Upper lobe of right lung (tissue), 1 donor: Measurements from ENCODE around the gene TMEM181. TPM values are rescaled to one million over a fixed set of nuclear protein-coding genes. Genes with fewer than 3 reads are reported as not detected.

Source experiments
- ATAC-seq: fragments of 200-7000 bp; cut with Tn5 transposase; one replicate; pipeline ENCODE4 v1.9.1; 2020; ENCODE audit warnings: mild to moderate bottlenecking, moderate library complexity
- DNase-seq: peaks from one replicate; pipeline ENCODE4 v3.0.0-alpha.2; 2020
- H3K27ac ChIP-seq: fragments of 200-600 bp; one replicate; pipeline ENCODE4 v1.8.0; 2022
- H3K27me3 ChIP-seq: fragments of 200-600 bp; one replicate; pipeline ENCODE4 v1.8.0; 2022; ENCODE audit warnings: mild to moderate bottlenecking
- H3K36me3 ChIP-seq: fragments of 200-600 bp; one replicate; pipeline ENCODE4 v1.8.0; 2022
- H3K4me1 ChIP-seq: fragments of 200-600 bp; one replicate; pipeline ENCODE4 v1.8.0; 2022
- H3K4me3 ChIP-seq: fragments of 200-600 bp; one replicate; pipeline ENCODE4 v1.8.0; 2022; ENCODE audit warnings: mild to moderate bottlenecking
- H3K9me3 ChIP-seq: fragments of 200-600 bp; one replicate; pipeline ENCODE4 v1.8.0; 2022
- CTCF ChIP-seq: fragments of 200-600 bp; IDR thresholded peaks from one replicate; pipeline ENCODE4 v1.8.0; 2022; ENCODE audit warnings: antibody characterized with exemption
- intact Hi-C: fragments of 100-400 bp; cut with DNase I; formaldehyde crosslinking; loops from one replicate; pipeline ENCODE4 v1.11.0; 2022
- total RNA-seq: library from RNA; stranded (reverse); fragmentation: NEBNext Ultra II Directional; extraction: Animal tissue kit (Norgen Biotek cat#: 25700); gene quantifications from one replicate; pipeline ENCODE4 v1.2.1, GENCODE V29; 2021
- donor health status: DM: no; HTN: yes; CAD: no; lungs with severe emphysema.

The TMEM181 gene
- total RNA-seq, 1 donor from 2014 or later: 31.5 TPM

DNA sequence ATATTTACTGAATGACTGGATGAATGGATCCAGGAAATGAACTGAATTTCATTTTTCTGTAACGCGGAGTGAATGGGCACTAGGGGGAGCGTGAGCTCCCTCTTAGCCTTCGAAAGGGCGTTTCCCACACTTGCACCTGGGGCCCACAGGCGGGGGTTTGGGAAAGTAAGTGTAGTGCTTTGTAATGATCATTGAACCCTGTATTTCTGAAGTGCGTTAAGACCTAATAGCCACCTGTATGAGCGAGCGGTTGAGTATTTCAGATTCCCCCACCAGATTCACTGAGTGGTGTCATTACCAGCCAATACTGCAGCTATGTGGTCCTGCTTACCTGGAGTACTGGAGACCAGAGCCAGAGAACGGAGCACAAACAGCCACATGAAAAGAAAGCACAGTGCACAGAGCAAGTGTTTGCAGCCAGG lies 100.5 kb downstream of the TMEM181 start:
- DNase-seq: no peak
- Histone ChIP-seq H3K27me3 (no peaks in the 10 kb centered on the region), H3K36me3 (no peaks in the 10 kb centered on the region), H3K9me3 (no peaks in the 10 kb centered on the region), H3K4me3 (no peak overlapping the region), H3K27ac (no peak overlapping the region), H3K4me1 (peaks cover 42% of the 10 kb centered on the region)
- peak; percentile 73 for ATAC-seq
- peak; percentile 60 for TF ChIP-seq CTCF
- intact Hi-C loops: no loop called here

GRCh38 chr6:158661156-158661685 lies 101.3 kb downstream of the TMEM181 start:
- no peak for ATAC-seq
- TF ChIP-seq CTCF: no peak

DNA sequence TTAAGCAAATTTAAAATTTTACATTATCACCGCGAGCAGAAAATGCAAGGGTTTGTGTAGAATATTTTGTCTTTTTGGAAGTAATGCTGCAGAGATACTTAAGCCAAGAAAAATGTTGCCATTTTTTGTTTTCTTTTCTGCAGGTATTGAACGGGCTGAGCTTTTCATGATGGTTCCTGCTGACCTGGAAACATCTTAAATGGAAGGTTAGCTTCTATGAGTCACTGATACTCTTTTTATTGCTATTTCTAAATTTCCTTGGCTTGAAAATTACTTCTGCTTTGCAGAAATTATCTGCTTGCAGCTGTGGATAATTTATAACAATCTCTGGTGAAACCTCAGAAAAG lies 102.7 kb downstream of the TMEM181 start:
- no peaks in the 10 kb centered on the region for H3K27me3 ChIP-seq
- peak overlapping the region; percentile 76 for H3K27ac ChIP-seq
- intact Hi-C loops: no loop called here
- no peak for DNase-seq
- no peaks in the 10 kb centered on the region for H3K36me3 ChIP-seq
- no peak for TF ChIP-seq CTCF
- H3K4me1 ChIP-seq: peaks cover 36% of the 10 kb centered on the region
- ATAC-seq: no peak
- no peaks in the 10 kb centered on the region for H3K9me3 ChIP-seq
- H3K4me3 ChIP-seq: peak overlapping the region; percentile 29

More at GRCh38 chr6:158661156-158661685, 101.3 kb downstream of the TMEM181 start:
- Histone ChIP-seq H3K9me3 (no peaks in the 10 kb centered on the region), H3K36me3 (no peaks in the 10 kb centered on the region), H3K4me1 (peaks cover 33% of the 10 kb centered on the region), H3K27ac (no peak overlapping the region), H3K27me3 (no peaks in the 10 kb centered on the region), H3K4me3 (no peak overlapping the region)
- intact Hi-C loops: no loop called here
- DNase-seq: no peak

GRCh38 chr6:158662954-158663624 lies 103.2 kb downstream of the TMEM181 start:
- no peaks in the 10 kb centered on the region for H3K27me3 ChIP-seq
- no peak for DNase-seq
- H3K4me3 ChIP-seq: peak overlapping the region; percentile 29
- no peak for TF ChIP-seq CTCF
- H3K9me3 ChIP-seq: no peaks in the 10 kb centered on the region
- intact Hi-C loops: no loop called here
- H3K27ac ChIP-seq: peak overlapping the region; percentile 76
- ATAC-seq: no peak
- H3K4me1 ChIP-seq: peaks cover 41% of the 10 kb centered on the region
- no peaks in the 10 kb centered on the region for H3K36me3 ChIP-seq

- peak overlapping the region; percentile 29 for H3K4me3 ChIP-seq
- H3K4me1 ChIP-seq: peaks cover 47% of the 10 kb centered on the region
- ATAC-seq (peak; percentile 3), DNase-seq (no peak)
- intact Hi-C loops: no loop called here
- H3K27me3 ChIP-seq: no peaks in the 10 kb centered on the region
- peak overlapping the region; percentile 76 for H3K27ac ChIP-seq
- no peaks in the 10 kb centered on the region for H3K36me3 ChIP-seq
- no peaks in the 10 kb centered on the region for H3K9me3 ChIP-seq
- TF ChIP-seq CTCF: no peak
Measured at GRCh38 chr6:158663625-158664165, 103.8 kb downstream of the TMEM181 start.
